ENCODE measurements around the gene DUSP8. TPM values are rescaled to one million over a fixed set of nuclear protein-coding genes. Genes with fewer than 3 reads are reported as not detected.

Gene DUSP8
- total RNA-seq, 1 experiment from 2014 or later = 7.7 TPM

- Histone ChIP-seq H3K27me3 (replicated peaks; ENCODE audit: control insufficient read depth, insufficient read depth, low read length) (peaks cover 2% of the 10 kb centered on the region; the same call in 1 of the 2 replicates), H3K36me3 (ENCODE audit: control insufficient read depth, insufficient read depth, low read length) (no peaks in the 10 kb centered on the region), H3K9me3 (no peaks in the 10 kb centered on the region), H3K4me1 (peaks cover 13% of the 10 kb centered on the region), H3K4me3 (ENCODE audit: low read depth, low read length) (no peak overlapping the region)
- Mint-ChIP-seq H3K4me3 (ENCODE audit: unreplicated experiment) (no peak overlapping the region), H3K36me3 (ENCODE audit: insufficient read depth, unreplicated experiment) (no peaks in the 10 kb centered on the region), H3K27ac (ENCODE audit: unreplicated experiment) (no peak overlapping the region), H3K4me1 (ENCODE audit: low read depth, unreplicated experiment) (no peaks in the 10 kb centered on the region), H3K27me3 (ENCODE audit: insufficient read depth, unreplicated experiment) (peaks cover 2% of the 10 kb centered on the region), H3K9me3 (ENCODE audit: unreplicated experiment) (no peaks in the 10 kb centered on the region)
- intact Hi-C loops (cut with micrococcal nuclease; ENCODE audit: unreplicated experiment) = no loop called here
- BruUV-seq (replicated peaks) = no TSS peak
- ChIA-PET POLR2A (no interaction called here), CTCF (interaction anchor here (0.7 to 2.4 kb wide), 2 partner anchors 28 to 29 kb away, joined by 6 to 138 read pairs; partner anchors contain the start of gene DUSP8)
- DNase-seq = no peak
- no peak for TF ChIP-seq CTCF (IDR thresholded peaks at IDR 0.05; ENCODE audit: insufficient read depth in 1 of 2, low read depth in 1 of 2, low read length in 1 of 2, severe bottlenecking in 1 of 2, unreplicated experiment in 1 of 2)
These were observed 26.6 kb downstream of the DUSP8 start for GRCh38 chr11:1545432-1545831.

- Histone ChIP-seq H3K27me3 (replicated peaks; ENCODE audit: control insufficient read depth, insufficient read depth, low read length) (peaks cover 2% of the 10 kb centered on the region; the same call in 1 of the 2 replicates), H3K4me1 (peaks cover 13% of the 10 kb centered on the region), H3K36me3 (ENCODE audit: control insufficient read depth, insufficient read depth, low read length) (no peaks in the 10 kb centered on the region), H3K4me3 (ENCODE audit: low read depth, low read length) (no peak overlapping the region), H3K9me3 (no peaks in the 10 kb centered on the region)
- DNase-seq = no peak
- POLR2A ChIA-PET = no interaction called here
- H3K27me3 Mint-ChIP-seq (ENCODE audit: insufficient read depth, unreplicated experiment) = peaks cover 2% of the 10 kb centered on the region
- CTCF ChIA-PET = no interaction called here
- BruUV-seq (replicated peaks) = no TSS peak
- no peak overlapping the region for H3K27ac Mint-ChIP-seq (ENCODE audit: unreplicated experiment)
- intact Hi-C loops (cut with micrococcal nuclease; ENCODE audit: unreplicated experiment) = no loop called here
- H3K4me1 Mint-ChIP-seq (ENCODE audit: low read depth, unreplicated experiment) = no peaks in the 10 kb centered on the region
- H3K36me3 Mint-ChIP-seq (ENCODE audit: insufficient read depth, unreplicated experiment) = no peaks in the 10 kb centered on the region
- no peak for TF ChIP-seq CTCF (IDR thresholded peaks at IDR 0.05; ENCODE audit: insufficient read depth in 1 of 2, low read depth in 1 of 2, low read length in 1 of 2, severe bottlenecking in 1 of 2, unreplicated experiment in 1 of 2)
- no peak overlapping the region for H3K4me3 Mint-ChIP-seq (ENCODE audit: unreplicated experiment)
- no peaks in the 10 kb centered on the region for H3K9me3 Mint-ChIP-seq (ENCODE audit: unreplicated experiment)
These were observed 27.5 kb downstream of the DUSP8 start for GRCh38 chr11:1544536-1544935.

GRCh38 chr11:1543606-1544263, 28.3 kb downstream of the DUSP8 start:
- no peaks in the 10 kb centered on the region for H3K36me3 Mint-ChIP-seq (ENCODE audit: insufficient read depth, unreplicated experiment)
- CTCF ChIA-PET = no interaction called here
- no peak overlapping the region for H3K27ac Mint-ChIP-seq (ENCODE audit: unreplicated experiment)
- no peaks in the 10 kb centered on the region for H3K9me3 ChIP-seq
- peaks cover 13% of the 10 kb centered on the region for H3K4me1 ChIP-seq
- no peaks in the 10 kb centered on the region for H3K9me3 Mint-ChIP-seq (ENCODE audit: unreplicated experiment)
- no peak overlapping the region for H3K4me3 ChIP-seq (ENCODE audit: low read depth, low read length)
- DNase-seq = no peak
- no peak for TF ChIP-seq CTCF (IDR thresholded peaks at IDR 0.05; ENCODE audit: insufficient read depth in 1 of 2, low read depth in 1 of 2, low read length in 1 of 2, severe bottlenecking in 1 of 2, unreplicated experiment in 1 of 2)
- no peaks in the 10 kb centered on the region for H3K4me1 Mint-ChIP-seq (ENCODE audit: low read depth, unreplicated experiment)
- peaks cover 2% of the 10 kb centered on the region for H3K27me3 Mint-ChIP-seq (ENCODE audit: insufficient read depth, unreplicated experiment)
- H3K36me3 ChIP-seq (ENCODE audit: control insufficient read depth, insufficient read depth, low read length) = no peaks in the 10 kb centered on the region
- intact Hi-C loops (cut with micrococcal nuclease; ENCODE audit: unreplicated experiment) = no loop called here
- POLR2A ChIA-PET = no interaction called here
- BruUV-seq (replicated peaks) = no TSS peak
- peaks cover 2% of the 10 kb centered on the region; the same call in 1 of the 2 replicates for H3K27me3 ChIP-seq (replicated peaks; ENCODE audit: control insufficient read depth, insufficient read depth, low read length)
- no peak overlapping the region for H3K4me3 Mint-ChIP-seq (ENCODE audit: unreplicated experiment)

Measured in Caco-2 (cell line).